Astrocyte (in vitro differentiated cells and primary cell): Measurements from ENCODE around the gene CD247. TPM values are rescaled to one million over a fixed set of nuclear protein-coding genes. Genes with fewer than 3 reads are reported as not detected.

Experiments used
- DNase-seq: peaks from one replicate; pipeline ENCODE4 v3.0.0-alpha.2; 2010; ENCODE audit warnings: low read depth
- FAIRE-seq: peaks from 2 replicates; lab custom pipeline; 2011; peaks lifted over from hg19 to GRCh38; lab: Jason Lieb, UNC
- H2AFZ ChIP-seq: 2 replicates; pipeline ENCODE4 v1.6.0; 2012; ENCODE audit warnings: low read depth, low read length, inconsistent platforms
- H3K27ac ChIP-seq: 2 replicates; pipeline ENCODE4 v1.5.1; 2011; ENCODE audit warnings: low read depth, low read length, inconsistent platforms
- H3K27me3 ChIP-seq: 2 replicates; pipeline ENCODE4 v1.6.0; 2011; ENCODE audit warnings: low read length, inconsistent platforms; ENCODE audit not compliant: insufficient read depth
- H3K36me3 ChIP-seq: 2 replicates; pipeline ENCODE4 v1.5.1; 2011; ENCODE audit warnings: low read length, inconsistent platforms; ENCODE audit not compliant: insufficient read depth
- H3K4me1 ChIP-seq: 2 replicates; pipeline ENCODE4 v1.5.1; 2011; ENCODE audit warnings: low read length, inconsistent platforms; ENCODE audit not compliant: insufficient read depth
- H3K4me2 ChIP-seq: 2 replicates; pipeline ENCODE4 v1.6.0; 2012; ENCODE audit warnings: low read length, inconsistent platforms
- H3K4me3 ChIP-seq: 2 replicates; pipeline ENCODE4 v1.5.1; 2011; ENCODE audit warnings: low read depth, mild to moderate bottlenecking, low read length, inconsistent platforms; ENCODE audit not compliant: insufficient read depth
- H3K79me2 ChIP-seq: 2 replicates; pipeline ENCODE4 v1.6.0; 2012; ENCODE audit warnings: mild to moderate bottlenecking, low read length, inconsistent platforms; ENCODE audit not compliant: insufficient read depth
- H3K9ac ChIP-seq: 2 replicates; pipeline ENCODE4 v1.6.0; 2012; ENCODE audit warnings: mild to moderate bottlenecking, low read length, inconsistent platforms
- H3K9me3 ChIP-seq: 2 replicates; pipeline ENCODE4 v1.5.1; 2012; ENCODE audit warnings: low read depth, mild to moderate bottlenecking, low read length, inconsistent platforms; ENCODE audit not compliant: insufficient read depth
- H4K20me1 ChIP-seq: 2 replicates; pipeline ENCODE4 v1.6.0; 2012; ENCODE audit warnings: low read length, inconsistent platforms; ENCODE audit not compliant: insufficient read depth
- H3K27ac Mint-ChIP-seq: one replicate; pipeline ENCODE4 v1.8.0; 2021; ENCODE audit warnings: mild to moderate bottlenecking, mixed read lengths; ENCODE audit not compliant: unreplicated experiment
- H3K27me3 Mint-ChIP-seq: one replicate; pipeline ENCODE4 v1.8.0; 2021; ENCODE audit warnings: low read depth, mixed read lengths; ENCODE audit not compliant: unreplicated experiment
- H3K36me3 Mint-ChIP-seq: one replicate; pipeline ENCODE4 v1.8.0; 2021; ENCODE audit warnings: low read depth, mixed read lengths; ENCODE audit not compliant: unreplicated experiment
- H3K4me1 Mint-ChIP-seq: one replicate; pipeline ENCODE4 v1.8.0; 2021; ENCODE audit warnings: low read depth, mixed read lengths; ENCODE audit not compliant: unreplicated experiment
- H3K4me3 Mint-ChIP-seq: one replicate; pipeline ENCODE4 v1.8.0; 2021; ENCODE audit warnings: mild to moderate bottlenecking, moderate library complexity, mixed read lengths; ENCODE audit not compliant: unreplicated experiment
- H3K9me3 Mint-ChIP-seq: one replicate; pipeline ENCODE4 v1.8.0; 2021; ENCODE audit warnings: mild to moderate bottlenecking, mixed read lengths; ENCODE audit not compliant: unreplicated experiment
- EZH2 ChIP-seq: IDR thresholded peaks from 2 replicates; pipeline ENCODE4 v1.6.1; 2012; ENCODE audit warnings: mild to moderate bottlenecking, low read length, inconsistent platforms; ENCODE audit not compliant: insufficient read depth
- total RNA-seq: library from RNA; stranded (reverse); gene quantifications from 2 replicates; pipeline ENCODE4 v1.2.1, GENCODE V29; 2021
- TF ChIP-seq, protein P1 (sequence below): IDR thresholded peaks from 2 replicates; pipeline ENCODE4 v1.5.1; 2011; ENCODE audit warnings: low read depth, mild to moderate bottlenecking, inconsistent platforms, low read length, moderate library complexity; ENCODE audit not compliant: insufficient read depth

The CD247 gene
- total RNA-seq, 1 donor from 2014 or later: not detected

DNA sequence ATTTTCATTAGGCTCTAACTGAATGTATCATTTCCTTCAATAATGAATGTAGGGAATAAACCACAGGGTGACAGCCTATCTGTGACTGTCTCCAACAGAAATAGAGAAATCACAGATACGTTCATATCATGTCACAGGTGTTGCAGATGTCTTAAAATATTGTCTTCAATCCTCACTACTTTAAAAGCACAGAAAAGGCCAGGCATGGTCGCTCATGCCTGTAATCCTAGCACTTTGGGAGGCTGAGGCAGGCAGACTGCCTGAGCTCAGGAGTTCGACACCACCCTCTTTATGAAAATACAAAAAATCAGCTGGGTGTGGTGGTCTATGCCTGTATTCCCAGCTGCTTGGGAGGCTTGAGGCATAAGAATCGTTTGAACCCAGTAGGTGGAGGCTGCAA, 27.0 kb upstream of the CD247 start:
- H3K4me1 ChIP-seq: no peaks in the 10 kb centered on the region
- H3K9me3 ChIP-seq: no peaks in the 10 kb centered on the region
- H2AFZ ChIP-seq: no peak overlapping the region
- H3K27me3 Mint-ChIP-seq: no peaks in the 10 kb centered on the region
- H3K4me3 ChIP-seq: no peak overlapping the region
- no peaks in the 10 kb centered on the region for H3K36me3 ChIP-seq
- no peaks in the 10 kb centered on the region for H4K20me1 ChIP-seq
- H3K9me3 Mint-ChIP-seq: no peaks in the 10 kb centered on the region
- H3K27me3 ChIP-seq: no peaks in the 10 kb centered on the region
- FAIRE-seq (no peak), DNase-seq (no peak)
- H3K4me3 Mint-ChIP-seq: no peak overlapping the region
- no peak overlapping the region for H3K4me2 ChIP-seq
- peaks cover 15% of the 10 kb centered on the region for H3K4me1 Mint-ChIP-seq
- H3K27ac Mint-ChIP-seq: no peak overlapping the region
- no peaks in the 10 kb centered on the region for H3K79me2 ChIP-seq
- H3K27ac ChIP-seq: no peak overlapping the region
- peaks cover 8% of the 10 kb centered on the region for H3K36me3 Mint-ChIP-seq
- no peak overlapping the region for H3K9ac ChIP-seq
- TF ChIP-seq EZH2: no peak
- TF ChIP-seq, protein P1, sequence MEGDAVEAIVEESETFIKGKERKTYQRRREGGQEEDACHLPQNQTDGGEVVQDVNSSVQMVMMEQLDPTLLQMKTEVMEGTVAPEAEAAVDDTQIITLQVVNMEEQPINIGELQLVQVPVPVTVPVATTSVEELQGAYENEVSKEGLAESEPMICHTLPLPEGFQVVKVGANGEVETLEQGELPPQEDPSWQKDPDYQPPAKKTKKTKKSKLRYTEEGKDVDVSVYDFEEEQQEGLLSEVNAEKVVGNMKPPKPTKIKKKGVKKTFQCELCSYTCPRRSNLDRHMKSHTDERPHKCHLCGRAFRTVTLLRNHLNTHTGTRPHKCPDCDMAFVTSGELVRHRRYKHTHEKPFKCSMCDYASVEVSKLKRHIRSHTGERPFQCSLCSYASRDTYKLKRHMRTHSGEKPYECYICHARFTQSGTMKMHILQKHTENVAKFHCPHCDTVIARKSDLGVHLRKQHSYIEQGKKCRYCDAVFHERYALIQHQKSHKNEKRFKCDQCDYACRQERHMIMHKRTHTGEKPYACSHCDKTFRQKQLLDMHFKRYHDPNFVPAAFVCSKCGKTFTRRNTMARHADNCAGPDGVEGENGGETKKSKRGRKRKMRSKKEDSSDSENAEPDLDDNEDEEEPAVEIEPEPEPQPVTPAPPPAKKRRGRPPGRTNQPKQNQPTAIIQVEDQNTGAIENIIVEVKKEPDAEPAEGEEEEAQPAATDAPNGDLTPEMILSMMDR: no peak

DNA sequence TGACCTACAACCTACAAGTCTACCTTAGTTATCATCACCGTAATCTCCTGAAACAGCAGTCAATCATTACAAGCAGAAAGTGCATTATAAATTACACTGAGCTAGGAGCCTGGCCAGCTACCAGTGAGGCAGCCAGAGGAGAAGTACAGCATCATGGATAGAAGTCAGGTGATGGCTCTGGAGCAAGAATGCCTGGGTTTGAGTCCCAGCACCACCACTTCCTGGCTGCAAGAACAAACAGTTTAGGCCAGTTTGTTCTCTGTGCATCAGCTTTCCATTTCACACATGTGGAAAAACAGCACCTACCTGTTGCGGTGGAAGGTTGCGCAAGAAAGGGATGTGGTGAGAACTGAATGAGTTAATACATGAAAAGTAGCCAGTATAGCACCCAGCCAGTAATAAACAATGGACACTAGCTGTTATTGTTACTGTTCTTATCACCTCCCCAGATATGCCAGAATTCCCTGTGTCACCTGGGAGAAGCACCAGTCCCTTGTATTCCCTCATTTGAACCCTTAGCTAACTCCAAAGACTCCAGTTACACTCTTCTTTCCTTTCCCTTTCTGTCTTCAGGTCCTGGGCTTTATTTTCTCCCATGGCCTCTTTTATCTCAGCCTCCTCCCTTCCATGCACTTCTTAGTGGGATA, 26.2 kb upstream of the CD247 start:
- Histone ChIP-seq H3K79me2 (no peaks in the 10 kb centered on the region), H3K27me3 (no peaks in the 10 kb centered on the region), H3K4me2 (no peak overlapping the region), H3K9ac (no peak overlapping the region), H3K36me3 (no peaks in the 10 kb centered on the region), H3K4me1 (no peaks in the 10 kb centered on the region), H4K20me1 (no peaks in the 10 kb centered on the region), H3K4me3 (no peak overlapping the region), H2AFZ (no peak overlapping the region), H3K27ac (no peak overlapping the region), H3K9me3 (no peaks in the 10 kb centered on the region)
- no peak overlapping the region for H3K4me3 Mint-ChIP-seq
- no peaks in the 10 kb centered on the region for H3K9me3 Mint-ChIP-seq
- TF ChIP-seq EZH2: no peak
- TF ChIP-seq, protein P1: no peak
- peaks cover 15% of the 10 kb centered on the region for H3K4me1 Mint-ChIP-seq
- DNase-seq: no peak
- H3K27me3 Mint-ChIP-seq: no peaks in the 10 kb centered on the region
- no peak for FAIRE-seq
- peak overlapping the region; percentile 50 for H3K27ac Mint-ChIP-seq
- H3K36me3 Mint-ChIP-seq: peaks cover 8% of the 10 kb centered on the region

- Histone ChIP-seq H3K79me2 (no peaks in the 10 kb centered on the region), H3K4me1 (no peaks in the 10 kb centered on the region), H3K27me3 (no peaks in the 10 kb centered on the region), H3K4me2 (no peak overlapping the region), H3K9me3 (no peaks in the 10 kb centered on the region), H2AFZ (no peak overlapping the region), H3K4me3 (no peak overlapping the region), H4K20me1 (no peaks in the 10 kb centered on the region), H3K36me3 (no peaks in the 10 kb centered on the region), H3K27ac (no peak overlapping the region), H3K9ac (no peak overlapping the region)
- H3K4me3 Mint-ChIP-seq: no peak overlapping the region
- peaks cover 12% of the 10 kb centered on the region for H3K4me1 Mint-ChIP-seq
- DNase-seq (no peak), FAIRE-seq (no peak)
- no peak overlapping the region for H3K27ac Mint-ChIP-seq
- no peaks in the 10 kb centered on the region for H3K9me3 Mint-ChIP-seq
- H3K27me3 Mint-ChIP-seq: no peaks in the 10 kb centered on the region
- H3K36me3 Mint-ChIP-seq: peaks cover 8% of the 10 kb centered on the region
- TF ChIP-seq, protein P1: no peak
- TF ChIP-seq EZH2: no peak
These were observed 25.1 kb upstream of the CD247 start for GRCh38 chr1:167543199-167543990.
